CD8-positive, alpha-beta memory T cell (primary cell): ENCODE measurements around the gene LCP1. TPM values are rescaled to one million over a fixed set of nuclear protein-coding genes. Genes with fewer than 3 reads are reported as not detected.

Source experiments
- CTCF ChIA-PET: fragments of 350-600 bp; sonication (Branson Sonifier 250); formaldehyde crosslinking; loops from one replicate; lab custom pipeline; 2021; ENCODE audit warnings: antibody characterized with exemption; lab: Charles Lee
- POLR2A ChIA-PET: fragments of 350-600 bp; sonication (Branson Sonifier 250); formaldehyde crosslinking; loops from one replicate; lab custom pipeline; 2021; ENCODE audit warnings: antibody characterized with exemption; lab: Charles Lee
- DNase-seq, 5 donors: peaks; one replicate each; pipeline versions ENCODE4 v3.0.0 to v3.0.0-alpha.2; 2020 to 2022; ENCODE audit warnings: mixed read lengths in 1 of 5
- H3K27ac ChIP-seq: one replicate; pipeline ENCODE4 v1.7.0; 2013; ENCODE audit warnings: low read depth, mild to moderate bottlenecking, low read length, moderate library complexity
- H3K27me3 ChIP-seq: 2 replicates; pipeline ENCODE4 v1.7.0; 2013; ENCODE audit warnings: low read length, mild to moderate bottlenecking; ENCODE audit not compliant: insufficient read depth, poor library complexity, severe bottlenecking
- H3K36me3 ChIP-seq: 2 replicates; pipeline ENCODE4 v1.7.0; 2013; ENCODE audit warnings: mild to moderate bottlenecking, low read length, moderate library complexity; ENCODE audit not compliant: insufficient read depth
- H3K4me1 ChIP-seq: 2 replicates; pipeline ENCODE4 v1.7.0; 2013; ENCODE audit warnings: mild to moderate bottlenecking, low read length, moderate library complexity; ENCODE audit not compliant: insufficient read depth
- H3K4me3 ChIP-seq: 2 replicates; pipeline ENCODE4 v1.7.0; 2013; ENCODE audit warnings: mild to moderate bottlenecking, low read length
- H3K9me3 ChIP-seq: 2 replicates; pipeline ENCODE4 v1.7.0; 2013; ENCODE audit warnings: mild to moderate bottlenecking, low read length
- H3K27ac Mint-ChIP-seq, 8 donors: one replicate each; pipeline ENCODE4 v1.8.0; 2020 to 2021; ENCODE audit warnings: mixed read lengths in 8 of 8, mild to moderate bottlenecking in 6 of 8, inconsistent platforms in 3 of 8, moderate library complexity in 3 of 8
- H3K27me3 Mint-ChIP-seq, 2 donors: one replicate each; pipeline ENCODE4 v1.8.0; 2020 to 2021; ENCODE audit warnings: mixed read lengths in 2 of 2, mild to moderate bottlenecking in 1 of 2, moderate library complexity in 1 of 2
- H3K36me3 Mint-ChIP-seq, 3 donors: one replicate each; pipeline ENCODE4 v1.8.0; 2020 to 2021; ENCODE audit warnings: mixed read lengths in 3 of 3, inconsistent platforms in 1 of 3, mild to moderate bottlenecking in 1 of 3
- H3K4me1 Mint-ChIP-seq, 3 donors: one replicate each; pipeline ENCODE4 v1.8.0; 2020 to 2021; ENCODE audit warnings: mixed read lengths in 3 of 3, inconsistent platforms in 1 of 3, mild to moderate bottlenecking in 1 of 3
- H3K4me3 Mint-ChIP-seq, 7 donors: one replicate each; pipeline ENCODE4 v1.8.0; 2020 to 2021; ENCODE audit warnings: mixed read lengths in 7 of 7, mild to moderate bottlenecking in 6 of 7, moderate library complexity in 4 of 7, inconsistent platforms in 2 of 7
- H3K9me3 Mint-ChIP-seq, 5 donors: one replicate each; pipeline ENCODE4 v1.8.0; 2020 to 2022; ENCODE audit warnings: mixed read lengths in 5 of 5, mild to moderate bottlenecking in 3 of 5, moderate library complexity in 2 of 5, inconsistent platforms in 1 of 5
- polyA plus RNA-seq: library from polyadenylated mRNA; unstranded; fragments of 300-500 nt; fragmentation: Illumina TruSeq; gene quantifications from one replicate; pipeline ENCODE4 v1.2.3, GENCODE V29; 2021
- total RNA-seq, 2 experiments: library from RNA; stranded (reverse); gene quantifications; one replicate each; pipeline ENCODE4 v1.2.3, GENCODE V29; 2021

Gene LCP1
- total and polyA plus RNA-seq, 3 experiments from 2014 or later = 838 to 1,545 (median 869) TPM

DNA sequence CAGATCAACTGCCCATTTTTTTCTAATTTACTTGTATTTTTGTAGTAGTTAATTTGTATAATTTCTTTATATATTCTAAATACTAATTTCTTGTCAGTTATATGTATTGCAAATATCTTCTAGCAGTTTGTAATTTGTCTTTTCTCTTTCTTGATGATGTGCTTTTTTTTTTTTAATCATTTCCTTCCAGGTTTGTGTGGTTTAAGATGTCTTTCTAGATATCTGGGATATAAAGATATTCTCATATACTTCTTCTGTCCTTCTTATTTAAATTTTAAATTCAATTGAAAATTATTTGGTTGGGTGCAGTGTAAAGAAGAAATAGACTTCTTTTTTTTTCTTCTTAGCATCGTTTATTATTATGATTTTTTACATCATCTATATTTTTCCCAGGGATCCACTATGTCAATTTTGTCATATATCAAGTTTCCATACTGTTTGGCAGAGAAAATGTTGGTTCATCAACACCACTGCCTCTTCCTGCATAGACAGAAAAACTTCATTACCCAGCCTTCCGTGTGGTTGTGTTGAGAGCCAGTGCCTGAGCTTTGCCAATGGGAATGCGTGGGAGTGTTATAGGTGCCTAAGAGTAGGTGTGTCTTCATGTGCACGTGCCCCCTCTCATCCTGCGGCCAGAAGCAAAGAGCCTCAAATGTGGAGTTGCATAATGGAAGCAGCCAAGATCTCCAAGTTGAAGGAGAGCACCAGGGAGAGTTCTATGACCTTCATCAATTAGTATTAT, 93.0 kb downstream of the LCP1 start:
- H3K27me3 ChIP-seq = no peaks in the 10 kb centered on the region
- Mint-ChIP-seq H3K36me3 (no peaks in the 10 kb centered on the region), H3K27ac (no peak overlapping the region), H3K4me3 (no peak overlapping the region), H3K4me1 (no peaks in the 10 kb centered on the region), H3K9me3 (no peaks in the 10 kb centered on the region), H3K27me3 (peaks cover 12 to 20% of the 10 kb centered on the region in 2 donors)
- CTCF ChIA-PET = no interaction called here
- no peaks in the 10 kb centered on the region for H3K9me3 ChIP-seq
- DNase-seq = no peak
- H3K27ac ChIP-seq = no peak overlapping the region
- H3K4me3 ChIP-seq = no peak overlapping the region
- no peaks in the 10 kb centered on the region for H3K36me3 ChIP-seq
- no peaks in the 10 kb centered on the region for H3K4me1 ChIP-seq
- POLR2A ChIA-PET = no interaction called here

DNA sequence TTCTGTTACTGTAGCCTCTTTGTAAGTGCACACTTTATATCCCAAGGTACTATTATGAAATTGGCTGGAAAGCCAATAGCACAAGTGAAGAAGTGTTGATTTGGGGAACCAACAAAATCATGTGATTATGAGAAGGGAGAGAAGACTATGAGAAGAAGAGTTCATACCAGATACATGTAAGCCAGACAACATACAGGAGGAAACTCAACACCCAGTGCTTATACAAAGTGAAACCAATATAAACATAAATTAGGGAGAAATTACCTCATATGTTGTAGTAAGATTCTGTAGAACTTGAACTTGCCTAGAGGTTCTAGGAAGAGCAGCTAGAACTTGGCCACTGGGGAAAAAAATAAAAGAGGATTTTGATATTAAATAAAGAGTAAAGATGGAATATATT, 94.5 kb downstream of the LCP1 start:
- DNase-seq = no peak
- no peak overlapping the region for H3K4me3 ChIP-seq
- H3K36me3 Mint-ChIP-seq = no peaks in the 10 kb centered on the region
- ChIA-PET POLR2A (no interaction called here), CTCF (no interaction called here)
- H3K9me3 Mint-ChIP-seq = no peaks in the 10 kb centered on the region
- H3K27ac ChIP-seq = no peak overlapping the region
- peaks cover 8 to 11% of the 10 kb centered on the region in 2 donors for H3K27me3 Mint-ChIP-seq
- H3K9me3 ChIP-seq = no peaks in the 10 kb centered on the region
- no peak overlapping the region for H3K27ac Mint-ChIP-seq
- H3K27me3 ChIP-seq = no peaks in the 10 kb centered on the region
- no peaks in the 10 kb centered on the region for H3K36me3 ChIP-seq
- H3K4me1 Mint-ChIP-seq = no peaks in the 10 kb centered on the region
- H3K4me3 Mint-ChIP-seq = no peak overlapping the region
- H3K4me1 ChIP-seq = no peaks in the 10 kb centered on the region

DNA sequence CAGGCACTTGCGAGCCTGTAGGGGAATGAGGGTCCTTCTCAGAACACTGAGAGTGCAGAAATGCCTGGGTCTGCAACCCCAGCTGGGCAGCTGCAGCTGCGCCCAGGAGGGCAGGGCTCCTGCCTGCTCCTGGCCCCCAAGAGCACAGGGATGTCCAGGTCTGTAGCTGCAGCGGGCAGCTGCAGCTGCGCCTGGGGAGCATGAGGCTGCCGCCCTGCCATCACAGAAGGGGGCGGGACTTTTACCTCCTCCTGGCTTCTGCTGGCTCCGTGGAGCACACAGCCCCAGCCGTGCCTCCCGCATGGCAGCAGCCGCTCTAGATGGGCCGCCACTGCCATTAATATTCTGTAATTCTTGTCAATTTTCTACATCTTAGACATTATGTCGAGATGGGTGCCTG, 95.0 kb downstream of the LCP1 start:
- Mint-ChIP-seq H3K36me3 (no peaks in the 10 kb centered on the region), H3K27me3 (peaks cover 6 to 7% of the 10 kb centered on the region in 2 donors), H3K4me3 (no peak overlapping the region), H3K9me3 (no peaks in the 10 kb centered on the region), H3K4me1 (no peaks in the 10 kb centered on the region), H3K27ac (no peak overlapping the region)
- CTCF ChIA-PET = no interaction called here
- H3K4me1 ChIP-seq = no peaks in the 10 kb centered on the region
- H3K36me3 ChIP-seq = no peaks in the 10 kb centered on the region
- DNase-seq = no peak
- POLR2A ChIA-PET = no interaction called here
- no peaks in the 10 kb centered on the region for H3K9me3 ChIP-seq
- H3K27me3 ChIP-seq = no peaks in the 10 kb centered on the region
- no peak overlapping the region for H3K4me3 ChIP-seq
- no peak overlapping the region for H3K27ac ChIP-seq

DNA sequence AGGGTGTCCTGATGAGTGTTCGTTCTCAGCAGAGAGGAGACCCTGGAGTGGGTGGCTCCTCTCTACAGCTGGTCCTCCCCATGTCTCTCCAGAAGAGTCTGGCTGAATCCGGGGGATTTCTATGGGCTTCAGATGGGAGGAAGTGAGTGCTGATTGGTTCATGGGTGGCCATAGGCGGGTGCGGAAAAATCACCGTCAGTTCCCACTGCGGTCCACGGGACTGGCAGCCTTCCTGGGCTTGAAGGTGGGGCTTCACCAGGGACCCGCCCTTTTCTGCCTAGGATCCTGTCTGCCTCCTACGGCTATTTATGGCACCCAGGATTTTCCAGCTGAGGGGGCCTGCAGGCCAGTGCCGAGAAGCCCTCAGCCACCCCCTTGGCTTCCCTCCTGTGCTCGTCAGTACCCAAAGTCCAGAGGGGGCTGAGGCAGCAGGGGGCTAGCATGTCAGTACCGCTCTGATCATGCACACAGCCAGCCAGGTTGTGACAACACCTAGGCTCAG, 95.5 kb downstream of the LCP1 start:
- Histone ChIP-seq H3K27ac (no peak overlapping the region), H3K4me1 (no peaks in the 10 kb centered on the region), H3K9me3 (no peaks in the 10 kb centered on the region), H3K27me3 (no peaks in the 10 kb centered on the region), H3K4me3 (no peak overlapping the region), H3K36me3 (no peaks in the 10 kb centered on the region)
- Mint-ChIP-seq H3K4me1 (no peaks in the 10 kb centered on the region), H3K9me3 (no peaks in the 10 kb centered on the region), H3K27ac (no peak overlapping the region), H3K4me3 (no peak overlapping the region), H3K36me3 (no peaks in the 10 kb centered on the region), H3K27me3 (peaks cover 5 to 7% of the 10 kb centered on the region in 2 donors)
- no peak for DNase-seq
- ChIA-PET POLR2A (no interaction called here), CTCF (interaction anchor here (0.7 kb wide), 1 partner anchor 92 kb away, joined by 3 read pairs; no protein-coding TSS in a partner anchor)

DNA sequence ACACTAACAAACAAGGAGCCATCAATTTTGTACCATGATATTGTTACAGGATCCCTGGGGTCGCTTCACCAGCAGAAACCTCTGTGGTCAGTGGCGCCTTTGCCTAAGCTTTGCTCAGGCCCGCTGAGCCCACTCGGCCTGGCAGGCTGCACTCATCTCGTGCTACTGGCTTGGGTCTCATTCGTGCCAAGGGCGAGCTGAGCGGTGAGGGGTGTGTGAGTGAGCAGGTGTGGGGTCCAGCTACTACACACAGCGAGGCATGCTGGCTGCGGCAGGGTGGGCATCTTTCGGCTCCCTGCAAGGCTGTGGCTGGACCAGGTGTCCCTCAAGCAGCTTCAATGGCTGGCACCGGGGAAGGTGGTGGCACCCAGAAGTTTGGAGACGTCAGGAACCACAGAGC, 96.2 kb downstream of the LCP1 start:
- Histone ChIP-seq H3K27ac (no peak overlapping the region), H3K27me3 (no peaks in the 10 kb centered on the region), H3K36me3 (no peaks in the 10 kb centered on the region), H3K9me3 (no peaks in the 10 kb centered on the region), H3K4me1 (no peaks in the 10 kb centered on the region), H3K4me3 (no peak overlapping the region)
- no peak for DNase-seq
- no peaks in the 10 kb centered on the region for H3K36me3 Mint-ChIP-seq
- H3K4me3 Mint-ChIP-seq = no peak overlapping the region
- ChIA-PET POLR2A (no interaction called here), CTCF (interaction anchor here (0.7 to 0.8 kb wide), 2 partner anchors 15 to 93 kb away, joined by 3 read pairs; no protein-coding TSS in a partner anchor)
- H3K27me3 Mint-ChIP-seq = peaks cover 0 to 5% of the 10 kb centered on the region in 2 donors
- no peaks in the 10 kb centered on the region for H3K4me1 Mint-ChIP-seq
- no peak overlapping the region for H3K27ac Mint-ChIP-seq
- H3K9me3 Mint-ChIP-seq = no peaks in the 10 kb centered on the region

DNA sequence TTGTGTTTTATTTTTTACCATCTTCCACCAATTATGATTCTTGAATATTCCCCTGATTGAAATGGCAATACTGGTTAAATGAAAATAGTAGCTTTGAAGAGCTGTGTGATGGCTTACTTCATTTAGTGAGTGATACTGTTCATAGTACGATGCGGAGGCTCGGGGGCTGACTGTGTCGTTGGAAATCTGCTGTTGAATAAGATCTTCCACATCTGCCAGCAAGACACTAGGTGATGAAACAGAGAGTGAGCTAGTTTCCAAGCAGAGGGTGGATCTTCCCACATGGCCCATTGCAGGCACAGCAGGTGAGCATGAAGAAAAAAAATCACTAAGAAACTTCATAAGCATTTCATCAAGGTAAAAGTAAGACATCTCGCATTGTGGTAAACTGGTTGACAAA, 99.7 kb downstream of the LCP1 start:
- Histone ChIP-seq H3K4me3 (no peak overlapping the region), H3K9me3 (no peaks in the 10 kb centered on the region), H3K36me3 (no peaks in the 10 kb centered on the region), H3K27ac (no peak overlapping the region), H3K27me3 (no peaks in the 10 kb centered on the region), H3K4me1 (peaks cover 8% of the 10 kb centered on the region)
- H3K9me3 Mint-ChIP-seq = no peaks in the 10 kb centered on the region
- CTCF ChIA-PET = no interaction called here
- no peak overlapping the region for H3K4me3 Mint-ChIP-seq
- no peaks in the 10 kb centered on the region for H3K36me3 Mint-ChIP-seq
- DNase-seq = no peak
- no peak overlapping the region for H3K27ac Mint-ChIP-seq
- peaks cover 12 to 17% (median 16%) of the 10 kb centered on the region in 3 donors for H3K4me1 Mint-ChIP-seq
- POLR2A ChIA-PET = no interaction called here
- H3K27me3 Mint-ChIP-seq = peaks cover 0 to 4% of the 10 kb centered on the region in 2 donors

DNA sequence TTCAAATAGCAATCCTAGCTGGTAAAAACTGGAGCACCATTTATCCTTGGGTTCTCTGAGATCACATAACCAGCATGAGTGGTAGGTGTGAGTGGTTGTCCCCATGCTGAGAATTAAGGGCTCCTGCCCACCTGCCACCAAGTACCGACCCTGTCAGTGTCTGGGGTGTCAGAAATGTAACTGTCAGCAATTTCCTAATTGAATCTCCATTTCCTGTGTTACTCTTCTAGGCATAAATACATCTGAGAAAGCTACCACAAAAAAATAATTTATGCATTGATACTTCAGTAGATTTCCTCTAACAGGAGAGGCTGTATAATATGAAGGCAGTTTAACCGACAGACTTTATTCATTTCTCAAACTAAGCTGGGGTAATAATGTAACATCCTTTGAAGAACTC, 102.2 kb downstream of the LCP1 start:
- Mint-ChIP-seq H3K27me3 (no peaks in the 10 kb centered on the region), H3K9me3 (no peaks in the 10 kb centered on the region), H3K27ac (peak overlapping the region in 5 of 8 donors; percentile 7 to 67 (median 33)), H3K36me3 (no peaks in the 10 kb centered on the region), H3K4me3 (peak overlapping the region in 1 of 7 donors; percentile 4), H3K4me1 (peaks cover 12 to 17% (median 16%) of the 10 kb centered on the region in 3 donors)
- H3K9me3 ChIP-seq = no peaks in the 10 kb centered on the region
- no peaks in the 10 kb centered on the region for H3K27me3 ChIP-seq
- peaks cover 8% of the 10 kb centered on the region for H3K4me1 ChIP-seq
- DNase-seq = no peak
- POLR2A ChIA-PET = no interaction called here
- no peaks in the 10 kb centered on the region for H3K36me3 ChIP-seq
- no peak overlapping the region for H3K4me3 ChIP-seq
- CTCF ChIA-PET = no interaction called here
- H3K27ac ChIP-seq = no peak overlapping the region

DNA sequence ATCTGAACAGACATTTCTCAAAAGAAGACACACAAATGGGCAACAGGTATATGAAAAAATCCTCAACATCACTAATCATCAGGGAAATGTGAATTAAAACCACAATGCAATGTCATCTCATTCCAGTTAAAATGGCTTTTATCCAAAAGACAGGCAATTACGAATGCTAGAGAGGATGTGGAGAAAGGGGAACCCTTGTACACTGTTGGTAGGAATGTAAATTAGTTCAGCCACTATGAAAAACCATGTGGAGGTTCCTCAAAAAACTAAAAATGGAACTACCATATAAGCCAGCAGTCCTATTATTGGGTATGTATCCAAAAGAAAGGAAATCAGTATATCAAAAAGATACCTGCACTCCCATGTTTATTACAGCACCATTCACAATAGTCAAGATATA, 104.7 kb downstream of the LCP1 start:
- Histone ChIP-seq H3K4me1 (peaks cover 8% of the 10 kb centered on the region), H3K9me3 (no peaks in the 10 kb centered on the region), H3K4me3 (no peak overlapping the region), H3K27me3 (no peaks in the 10 kb centered on the region), H3K27ac (no peak overlapping the region), H3K36me3 (no peaks in the 10 kb centered on the region)
- Mint-ChIP-seq H3K4me1 (peaks cover 12 to 17% (median 16%) of the 10 kb centered on the region in 3 donors), H3K4me3 (no peak overlapping the region), H3K36me3 (no peaks in the 10 kb centered on the region), H3K27me3 (peaks cover 0 to 2% of the 10 kb centered on the region in 2 donors), H3K9me3 (no peaks in the 10 kb centered on the region), H3K27ac (no peak overlapping the region)
- ChIA-PET POLR2A (interaction anchor here (0.6 kb wide), 1 partner anchor 73 kb away, joined by 3 read pairs; no protein-coding TSS in a partner anchor), CTCF (interaction anchor here (0.6 kb wide), 1 partner anchor 25 kb away, joined by 3 read pairs; the partner anchor contains the start of gene ZC3H13)
- no peak for DNase-seq
